GM18507 (cell line): Measurements from ENCODE around the gene RASL12.
"Not testable (repeated sequence)": the region's sequence is repeated elsewhere in the genome, so short reads cannot be mapped to it uniquely, and the experiment has no call there.

Experiments used
- DNase-seq: peaks from one replicate; pipeline ENCODE4 v3.0.0; 2011; ENCODE audit warnings: low read depth; ENCODE audit not compliant: insufficient read length; ENCODE audit errors: extremely low spot score
- FAIRE-seq: peaks from 2 replicates; lab custom pipeline; 2011; peaks lifted over from hg19 to GRCh38; lab: Jason Lieb, UNC

RASL12 gene

GRCh38 chr15:65038428-65038827 is 29.4 kb downstream of the RASL12 start:
- DNase-seq (no peak), FAIRE-seq (no peak)

- DNase-seq (no peak), FAIRE-seq (no peak)
Measured at GRCh38 chr15:65037309-65037708, 30.5 kb downstream of the RASL12 start.

- FAIRE-seq (no peak), DNase-seq (no peak)
Measured at GRCh38 chr15:65034719-65035118, 33.1 kb downstream of the RASL12 start.

- FAIRE-seq, result peak; percentile 18
- no peak for DNase-seq
Measured at GRCh38 chr15:65033659-65034269, 34.0 kb downstream of the RASL12 start.

GRCh38 chr15:65032801-65033537 is 34.8 kb downstream of the RASL12 start:
- DNase-seq (no peak), FAIRE-seq (peak; percentile 59)

- no peak for FAIRE-seq
Measured at GRCh38 chr15:65029736-65030208, 38.0 kb downstream of the RASL12 start.

GRCh38 chr15:65028921-65029735 is 38.7 kb downstream of the RASL12 start, which contains the start of gene MTFMT:
MTFMT (minus strand) TSS chr15:65029639; CDS start chr15:65029613, 26 bp downstream.
- peak; percentile 82 for FAIRE-seq

More at GRCh38 chr15:65029736-65030208, 38.0 kb downstream of the RASL12 start:
- DNase-seq, result no peak

GRCh38 chr15:65028338-65028737 is 39.5 kb downstream of the RASL12 start:
- FAIRE-seq (no peak), DNase-seq (no peak)

More at GRCh38 chr15:65028921-65029735, 38.7 kb downstream of the RASL12 start, which contains the start of gene MTFMT:
- peak; percentile 99 for DNase-seq

- FAIRE-seq, result no peak
- no peak for DNase-seq
Measured at GRCh38 chr15:65027593-65027992, 40.2 kb downstream of the RASL12 start.

- no peak for FAIRE-seq
Measured at GRCh38 chr15:65026756-65027155, 41.0 kb downstream of the RASL12 start.

GRCh38 chr15:65021488-65021887 is 46.3 kb downstream of the RASL12 start:
- DNase-seq (no peak), FAIRE-seq (no peak)

More at GRCh38 chr15:65026756-65027155, 41.0 kb downstream of the RASL12 start:
- no peak for DNase-seq

GRCh38 chr15:65020419-65020818 is 47.4 kb downstream of the RASL12 start:
- DNase-seq, result no peak
- FAIRE-seq, result no peak

- DNase-seq, FAIRE-seq: not testable (repeated sequence)
Measured at GRCh38 chr15:65011198-65011597, 56.6 kb downstream of the RASL12 start.

GRCh38 chr15:65008983-65009382 is 58.8 kb downstream of the RASL12 start:
- no peak for DNase-seq
- no peak for FAIRE-seq

GRCh38 chr15:65006876-65007275 is 60.9 kb downstream of the RASL12 start:
- no peak for DNase-seq
- no peak for FAIRE-seq

GRCh38 chr15:65004993-65005392 is 62.8 kb downstream of the RASL12 start:
- no peak for FAIRE-seq
- DNase-seq, result no peak
